Kidney (tissue), 2 donors: ENCODE results near the gene PRDM8. TPM values are rescaled to one million over a fixed set of nuclear protein-coding genes. Genes with fewer than 3 reads are reported as not detected.

ENCODE experiments used
- polyA plus RNA-seq: library from polyadenylated mRNA; stranded (reverse); fragments of 350-450 nt; fragmentation: Illumina TruSeq; extraction: RNeasy Lipid Tissue Mini Kit (QIAGEN cat#74804); gene quantifications from one replicate; pipeline ENCODE4 v1.2.3, GENCODE V29; 2014; ENCODE audit warnings: low read depth, low replicate concordance; ENCODE audit not compliant: insufficient read depth
- total RNA-seq: library from RNA; stranded (reverse); fragmentation: NEBNext Ultra II Directional; extraction: Animal tissue kit (Norgen Biotek cat#: 25700); gene quantifications from one replicate; pipeline ENCODE4 v1.2.1, GENCODE V29; 2021
- donor health status: DM: yes; HTN: yes; CAD: no.

Gene PRDM8
- total and polyA plus RNA-seq, 2 donors from 2014 or later = 0.75 to 4.2 TPM

Other genes starting within 250 kb of the PRDM8 start
- 33.1 TPM for gene ANTXR2, start 124.3 kb upstream of the PRDM8 start, total RNA-seq
- gene ANTXR2, start 124.3 kb upstream of the PRDM8 start, polyA plus RNA-seq = 10.6 TPM
- gene FGF5, start 69.2 kb downstream of the PRDM8 start, total RNA-seq = 0.13 TPM
- 0.09 TPM for gene FGF5, start 69.2 kb downstream of the PRDM8 start, polyA plus RNA-seq
- 1.1 TPM for gene CFAP299, start 138.2 kb downstream of the PRDM8 start, total RNA-seq
- gene CFAP299, start 138.2 kb downstream of the PRDM8 start, polyA plus RNA-seq = not detected